Astrocyte (in vitro differentiated cells and primary cell): ENCODE data around the gene CIC. TPM values are rescaled to one million over a fixed set of nuclear protein-coding genes. Genes with fewer than 3 reads are reported as not detected.
"Not testable (repeated sequence)": the region's sequence is repeated elsewhere in the genome, so short reads cannot be mapped to it uniquely, and the experiment has no call there.

Experiments
- DNase-seq: peaks from one replicate; pipeline ENCODE4 v3.0.0-alpha.2; 2010; ENCODE audit warnings: low read depth
- FAIRE-seq: peaks from 2 replicates; lab custom pipeline; 2011; peaks lifted over from hg19 to GRCh38; lab: Jason Lieb, UNC
- H2AFZ ChIP-seq: 2 replicates; pipeline ENCODE4 v1.6.0; 2012; ENCODE audit warnings: low read depth, low read length, inconsistent platforms
- H3K27ac ChIP-seq: 2 replicates; pipeline ENCODE4 v1.5.1; 2011; ENCODE audit warnings: low read depth, low read length, inconsistent platforms
- H3K27me3 ChIP-seq: 2 replicates; pipeline ENCODE4 v1.6.0; 2011; ENCODE audit warnings: low read length, inconsistent platforms; ENCODE audit not compliant: insufficient read depth
- H3K36me3 ChIP-seq: 2 replicates; pipeline ENCODE4 v1.5.1; 2011; ENCODE audit warnings: low read length, inconsistent platforms; ENCODE audit not compliant: insufficient read depth
- H3K4me1 ChIP-seq: 2 replicates; pipeline ENCODE4 v1.5.1; 2011; ENCODE audit warnings: low read length, inconsistent platforms; ENCODE audit not compliant: insufficient read depth
- H3K4me2 ChIP-seq: 2 replicates; pipeline ENCODE4 v1.6.0; 2012; ENCODE audit warnings: low read length, inconsistent platforms
- H3K4me3 ChIP-seq: 2 replicates; pipeline ENCODE4 v1.5.1; 2011; ENCODE audit warnings: low read depth, mild to moderate bottlenecking, low read length, inconsistent platforms; ENCODE audit not compliant: insufficient read depth
- H3K79me2 ChIP-seq: 2 replicates; pipeline ENCODE4 v1.6.0; 2012; ENCODE audit warnings: mild to moderate bottlenecking, low read length, inconsistent platforms; ENCODE audit not compliant: insufficient read depth
- H3K9ac ChIP-seq: 2 replicates; pipeline ENCODE4 v1.6.0; 2012; ENCODE audit warnings: mild to moderate bottlenecking, low read length, inconsistent platforms
- H3K9me3 ChIP-seq: 2 replicates; pipeline ENCODE4 v1.5.1; 2012; ENCODE audit warnings: low read depth, mild to moderate bottlenecking, low read length, inconsistent platforms; ENCODE audit not compliant: insufficient read depth
- H4K20me1 ChIP-seq: 2 replicates; pipeline ENCODE4 v1.6.0; 2012; ENCODE audit warnings: low read length, inconsistent platforms; ENCODE audit not compliant: insufficient read depth
- H3K27ac Mint-ChIP-seq: one replicate; pipeline ENCODE4 v1.8.0; 2021; ENCODE audit warnings: mild to moderate bottlenecking, mixed read lengths; ENCODE audit not compliant: unreplicated experiment
- H3K27me3 Mint-ChIP-seq: one replicate; pipeline ENCODE4 v1.8.0; 2021; ENCODE audit warnings: low read depth, mixed read lengths; ENCODE audit not compliant: unreplicated experiment
- H3K36me3 Mint-ChIP-seq: one replicate; pipeline ENCODE4 v1.8.0; 2021; ENCODE audit warnings: low read depth, mixed read lengths; ENCODE audit not compliant: unreplicated experiment
- H3K4me1 Mint-ChIP-seq: one replicate; pipeline ENCODE4 v1.8.0; 2021; ENCODE audit warnings: low read depth, mixed read lengths; ENCODE audit not compliant: unreplicated experiment
- H3K4me3 Mint-ChIP-seq: one replicate; pipeline ENCODE4 v1.8.0; 2021; ENCODE audit warnings: mild to moderate bottlenecking, moderate library complexity, mixed read lengths; ENCODE audit not compliant: unreplicated experiment
- H3K9me3 Mint-ChIP-seq: one replicate; pipeline ENCODE4 v1.8.0; 2021; ENCODE audit warnings: mild to moderate bottlenecking, mixed read lengths; ENCODE audit not compliant: unreplicated experiment
- CTCF ChIP-seq: IDR thresholded peaks from 2 replicates; pipeline ENCODE4 v1.5.1; 2011; ENCODE audit warnings: low read depth, mild to moderate bottlenecking, inconsistent platforms, low read length, moderate library complexity; ENCODE audit not compliant: insufficient read depth
- EZH2 ChIP-seq: IDR thresholded peaks from 2 replicates; pipeline ENCODE4 v1.6.1; 2012; ENCODE audit warnings: mild to moderate bottlenecking, low read length, inconsistent platforms; ENCODE audit not compliant: insufficient read depth
- total RNA-seq: library from RNA; stranded (reverse); gene quantifications from 2 replicates; pipeline ENCODE4 v1.2.1, GENCODE V29; 2021

Gene CIC
- total RNA-seq, 1 donor from 2014 or later = 78.5 TPM

DNA sequence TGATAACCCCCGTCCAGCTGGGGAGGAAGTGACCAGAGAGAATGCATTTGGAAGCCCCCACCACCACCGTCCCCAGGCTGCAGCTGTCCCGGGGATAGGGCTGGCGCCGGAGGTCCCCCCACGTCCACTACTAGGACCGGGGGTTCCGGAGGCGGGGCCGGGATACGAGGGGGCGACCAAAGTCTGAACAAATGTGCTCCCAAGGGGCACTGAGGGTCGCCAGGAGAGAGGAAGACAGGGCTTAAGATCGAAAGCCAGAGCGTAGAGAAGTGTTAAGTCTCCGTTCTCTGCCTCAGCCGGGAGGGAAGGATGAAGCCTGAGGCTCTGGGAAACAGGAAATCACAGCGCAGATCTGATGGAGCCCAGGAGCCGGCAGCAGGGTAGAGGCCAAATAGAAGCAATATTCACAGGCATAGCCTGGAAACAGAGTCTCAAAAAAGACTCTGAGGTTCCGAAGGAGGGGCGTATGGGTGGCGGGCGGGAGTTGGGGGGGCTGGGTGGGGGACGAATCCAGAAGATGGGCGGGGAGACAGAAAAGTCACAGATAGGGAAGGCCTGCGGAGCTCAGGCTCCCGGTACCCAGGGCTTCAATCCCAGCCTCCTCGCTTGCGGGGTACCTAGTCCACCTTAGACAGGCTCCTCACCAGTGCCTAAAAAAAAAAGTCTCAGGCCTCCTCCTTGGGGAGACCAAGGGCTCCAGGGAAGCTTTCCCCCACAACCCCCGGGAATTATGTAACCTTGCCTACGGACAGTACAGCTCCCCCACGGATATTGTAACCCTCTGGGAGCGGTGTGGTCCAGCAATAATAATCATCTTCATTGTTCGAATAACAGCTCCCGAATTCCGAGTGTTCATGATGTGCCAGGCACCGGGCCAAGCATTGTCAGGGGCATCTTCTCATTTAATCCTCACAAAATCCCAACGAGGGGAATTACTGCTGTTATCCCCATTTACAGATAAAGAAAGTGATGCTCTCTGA is 13.0 kb upstream of the CIC start:
- H3K9ac ChIP-seq = peak overlapping the region; percentile 85
- peak overlapping the region; percentile 65 for H3K4me3 ChIP-seq
- H3K9me3 ChIP-seq = no peaks in the 10 kb centered on the region
- FAIRE-seq (no peak), DNase-seq (no peak)
- peak overlapping the region; percentile 95 for H3K4me2 ChIP-seq
- H3K79me2 ChIP-seq = peaks cover 35% of the 10 kb centered on the region
- H3K27me3 ChIP-seq = no peaks in the 10 kb centered on the region
- H3K9me3 Mint-ChIP-seq = peaks cover 3% of the 10 kb centered on the region
- peaks cover 9% of the 10 kb centered on the region for H3K4me1 Mint-ChIP-seq
- no peak for TF ChIP-seq EZH2
- no peak for TF ChIP-seq CTCF
- peaks cover 20% of the 10 kb centered on the region for H4K20me1 ChIP-seq
- H2AFZ ChIP-seq = peak overlapping the region; percentile 83
- peaks cover 2% of the 10 kb centered on the region for H3K36me3 Mint-ChIP-seq
- no peaks in the 10 kb centered on the region for H3K36me3 ChIP-seq
- H3K27me3 Mint-ChIP-seq = no peaks in the 10 kb centered on the region
- H3K27ac Mint-ChIP-seq = peak overlapping the region; percentile 94
- peak overlapping the region; percentile 85 for H3K4me3 Mint-ChIP-seq
- peaks cover 23% of the 10 kb centered on the region for H3K4me1 ChIP-seq
- H3K27ac ChIP-seq = peak overlapping the region; percentile 73

- not testable (repeated sequence) for H3K27me3 ChIP-seq, H3K36me3 ChIP-seq, H3K36me3 Mint-ChIP-seq, H3K27ac ChIP-seq, H4K20me1 ChIP-seq, DNase-seq, H3K9me3 ChIP-seq, H3K27me3 Mint-ChIP-seq, H3K4me1 Mint-ChIP-seq, H3K9ac ChIP-seq, H3K4me2 ChIP-seq, H3K9me3 Mint-ChIP-seq, H3K4me3 ChIP-seq, H2AFZ ChIP-seq, H3K27ac Mint-ChIP-seq, FAIRE-seq, H3K4me3 Mint-ChIP-seq
- peaks cover 12% of the 10 kb centered on the region for H3K4me1 ChIP-seq
- H3K79me2 ChIP-seq = peaks cover 17% of the 10 kb centered on the region
These were observed 11.2 kb upstream of the CIC start for GRCh38 chr19:42257842-42258241.

DNA sequence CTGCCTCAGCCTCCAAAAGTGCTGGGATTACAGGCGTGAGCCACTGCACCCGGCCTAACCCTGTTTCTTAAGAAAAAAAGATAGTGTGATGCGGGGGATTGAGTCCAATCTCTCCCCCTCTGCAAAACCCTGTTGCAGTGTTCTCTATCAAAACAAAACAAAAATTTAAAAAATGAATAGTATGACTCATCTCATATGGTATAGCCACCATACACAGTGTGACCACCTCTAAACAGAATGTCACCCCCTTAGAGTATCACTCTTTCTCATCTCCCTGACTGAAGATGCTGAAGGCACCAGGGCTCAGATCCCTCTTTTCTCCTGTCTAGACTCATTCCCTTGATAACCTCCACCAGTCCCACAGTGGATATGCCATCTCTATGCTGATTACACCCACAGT is 7.3 kb upstream of the CIC start:
- Histone ChIP-seq H3K4me2 (no peak overlapping the region), H3K36me3 (no peaks in the 10 kb centered on the region), H3K79me2 (no peaks in the 10 kb centered on the region), H3K27me3 (no peaks in the 10 kb centered on the region), H3K9ac (no peak overlapping the region), H3K27ac (no peak overlapping the region), H4K20me1 (no peaks in the 10 kb centered on the region), H3K4me1 (no peaks in the 10 kb centered on the region), H3K9me3 (no peaks in the 10 kb centered on the region), H3K4me3 (no peak overlapping the region), H2AFZ (no peak overlapping the region)
- Mint-ChIP-seq H3K27ac (no peak overlapping the region), H3K36me3 (no peaks in the 10 kb centered on the region), H3K27me3 (no peaks in the 10 kb centered on the region), H3K4me1 (no peaks in the 10 kb centered on the region), H3K9me3 (no peaks in the 10 kb centered on the region), H3K4me3 (no peak overlapping the region)
- DNase-seq = no peak
- no peak for FAIRE-seq
- TF ChIP-seq EZH2 = no peak

DNA sequence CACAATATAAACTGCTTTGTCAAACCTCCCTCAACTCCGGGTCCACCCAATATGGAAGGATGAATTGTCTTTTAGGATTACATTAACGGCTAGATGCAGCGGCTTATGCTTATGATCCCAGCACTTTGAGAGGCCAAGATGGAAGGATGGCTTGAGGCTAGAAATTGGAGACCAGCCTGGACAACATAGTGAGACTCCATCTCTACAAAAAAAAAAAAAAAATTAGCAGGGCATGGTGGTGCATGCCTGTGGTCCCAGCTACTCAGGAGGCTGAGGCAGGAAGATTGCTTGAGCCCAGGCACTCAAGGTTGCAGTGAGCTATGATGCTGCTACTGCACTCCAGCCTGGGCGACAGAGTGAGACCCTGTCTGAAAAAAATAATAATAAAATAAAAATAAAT is 2.9 kb upstream of the CIC start:
- peaks cover 11% of the 10 kb centered on the region for H3K4me1 Mint-ChIP-seq
- not testable (repeated sequence) for H3K9ac ChIP-seq, H3K4me3 Mint-ChIP-seq, H3K4me2 ChIP-seq, H3K27me3 ChIP-seq, H3K36me3 ChIP-seq, H2AFZ ChIP-seq, H3K27ac ChIP-seq, H3K36me3 Mint-ChIP-seq, H3K4me3 ChIP-seq, H3K9me3 Mint-ChIP-seq, H3K27ac Mint-ChIP-seq, FAIRE-seq, DNase-seq, H3K27me3 Mint-ChIP-seq, H3K9me3 ChIP-seq, H4K20me1 ChIP-seq
- peaks cover 18% of the 10 kb centered on the region for H3K79me2 ChIP-seq
- peaks cover 21% of the 10 kb centered on the region for H3K4me1 ChIP-seq

DNA sequence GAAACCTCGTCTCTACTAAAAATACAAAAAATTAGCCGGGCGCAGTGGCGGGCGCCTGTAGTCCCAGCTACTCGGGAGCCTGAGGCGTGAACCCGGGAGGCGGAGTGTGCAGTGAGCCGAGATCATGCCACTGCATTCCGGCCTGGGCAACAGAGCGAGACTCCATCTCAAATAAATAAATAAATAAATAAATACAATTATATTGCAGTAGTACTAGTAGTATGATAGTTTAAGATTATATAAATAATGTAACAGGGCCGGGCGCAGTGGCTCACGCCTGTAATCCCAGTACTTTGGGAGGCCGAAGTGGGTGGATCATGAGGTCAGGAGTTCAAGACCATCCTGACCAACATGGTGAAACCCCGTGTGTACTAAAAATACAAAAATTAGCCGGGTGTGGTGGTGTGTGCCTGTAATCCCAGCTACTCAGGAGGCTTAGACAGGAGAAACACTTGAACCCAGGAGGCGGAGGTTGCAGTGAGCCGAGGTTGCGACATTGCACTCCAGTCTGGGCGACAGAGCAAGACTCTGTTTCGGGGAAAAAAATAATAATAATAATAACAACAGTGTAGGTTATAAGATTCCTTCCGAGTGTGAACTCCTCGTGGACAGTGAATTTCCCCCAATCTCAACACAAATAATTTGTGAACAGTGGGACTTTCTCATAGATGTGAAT is 2.0 kb upstream of the CIC start:
- FAIRE-seq, H3K27ac ChIP-seq, H3K9me3 Mint-ChIP-seq, H3K36me3 ChIP-seq, H3K4me3 ChIP-seq, H3K27me3 Mint-ChIP-seq, H3K36me3 Mint-ChIP-seq, H4K20me1 ChIP-seq, H3K9me3 ChIP-seq, H3K4me3 Mint-ChIP-seq, H3K27me3 ChIP-seq, DNase-seq, H3K27ac Mint-ChIP-seq: not testable (repeated sequence)
- H3K4me1 Mint-ChIP-seq = peaks cover 15% of the 10 kb centered on the region
- Histone ChIP-seq H3K4me1 (peaks cover 25% of the 10 kb centered on the region), H2AFZ (peak overlapping the region; percentile 80), H3K79me2 (peaks cover 27% of the 10 kb centered on the region), H3K9ac (peak overlapping the region; percentile 95), H3K4me2 (peak overlapping the region; percentile 94)
